HG02588 (cell line): ENCODE data around the gene SCD5.

ENCODE experiments used
- ATAC-seq: cut with Tn5 transposase; IDR thresholded peaks from one replicate; pipeline ENCODE4 v1.9.1; 2021; ENCODE audit warnings: mild to moderate bottlenecking, moderate library complexity; ENCODE audit not compliant: unreplicated experiment

Gene SCD5

GRCh38 chr4:82739287-82740190, 59.1 kb downstream of the SCD5 start:
- peak; percentile 99 for ATAC-seq

- no peak for ATAC-seq
Measured at GRCh38 chr4:82737354-82737753, 61.2 kb downstream of the SCD5 start.

- no peak for ATAC-seq
Measured at GRCh38 chr4:82733636-82734035, 65.0 kb downstream of the SCD5 start.

GRCh38 chr4:82728301-82728700, 70.3 kb downstream of the SCD5 start:
- no peak for ATAC-seq

- ATAC-seq, result no peak
Measured at GRCh38 chr4:82726596-82726995, 72.0 kb downstream of the SCD5 start.

GRCh38 chr4:82721819-82722423, 76.7 kb downstream of the SCD5 start:
- ATAC-seq, result no peak

GRCh38 chr4:82718162-82718940, 80.2 kb downstream of the SCD5 start:
- ATAC-seq, result no peak

GRCh38 chr4:82715731-82716617, 82.6 kb downstream of the SCD5 start:
- no peak for ATAC-seq

- ATAC-seq, result no peak
Measured at GRCh38 chr4:82713856-82714255, 84.7 kb downstream of the SCD5 start.

- ATAC-seq, result no peak
Measured at GRCh38 chr4:82712561-82712960, 86.0 kb downstream of the SCD5 start.

- ATAC-seq, result no peak
Measured at GRCh38 chr4:82711158-82711785, 87.3 kb downstream of the SCD5 start.

- ATAC-seq, result no peak
Measured at GRCh38 chr4:82710197-82710929, 88.2 kb downstream of the SCD5 start.

GRCh38 chr4:82708982-82709381, 89.6 kb downstream of the SCD5 start:
- ATAC-seq, result no peak

GRCh38 chr4:82706349-82707000, 92.1 kb downstream of the SCD5 start:
- ATAC-seq, result no peak

- ATAC-seq, result no peak
Measured at GRCh38 chr4:82705928-82706300, 92.7 kb downstream of the SCD5 start.

- ATAC-seq, result no peak
Measured at GRCh38 chr4:82705169-82705927, 93.2 kb downstream of the SCD5 start.

- ATAC-seq, result no peak
Measured at GRCh38 chr4:82704156-82704555, 94.4 kb downstream of the SCD5 start.

GRCh38 chr4:82698412-82698811, 100.2 kb downstream of the SCD5 start:
- no peak for ATAC-seq
